ENCODE results near the gene ATG16L2.

ATG16L2 gene

DNA sequence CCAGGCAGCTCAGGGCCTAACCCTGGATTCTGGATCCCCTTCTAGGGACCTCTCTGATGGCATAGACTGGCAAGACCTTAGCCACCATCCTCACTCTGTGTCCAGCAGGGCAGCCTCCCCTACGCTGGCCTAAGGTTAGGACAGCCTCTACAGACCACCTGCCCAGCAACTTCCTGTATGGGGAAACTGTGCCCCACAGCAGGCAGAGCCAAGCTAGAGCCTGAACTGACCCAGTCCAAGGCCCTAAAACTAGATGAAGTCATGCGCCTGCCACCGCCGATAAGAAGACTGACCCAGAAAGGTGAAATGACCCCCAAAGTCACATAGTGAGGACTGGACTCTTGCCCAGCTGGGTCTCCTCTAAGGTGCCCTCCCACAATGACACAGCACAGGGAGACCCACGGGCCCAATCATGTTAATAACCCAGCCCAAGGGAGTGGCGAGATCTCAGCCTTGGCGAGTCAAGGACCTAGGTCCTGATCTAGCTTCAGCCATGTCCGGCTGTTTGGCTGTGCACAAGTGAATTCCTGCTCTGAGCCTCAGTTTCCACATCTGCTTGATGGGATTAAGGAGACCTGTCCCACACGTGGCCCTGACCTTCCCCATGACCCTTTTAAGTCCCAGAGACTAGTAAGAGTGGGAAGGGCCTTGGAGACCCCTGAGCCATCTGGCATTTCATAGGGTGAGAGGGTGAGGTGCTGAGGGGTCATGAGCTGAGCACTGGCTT, 37.9 kb upstream of the ATG16L2 start:
- no peak for DNase-seq (ENCODE audit: low read depth)

DNA sequence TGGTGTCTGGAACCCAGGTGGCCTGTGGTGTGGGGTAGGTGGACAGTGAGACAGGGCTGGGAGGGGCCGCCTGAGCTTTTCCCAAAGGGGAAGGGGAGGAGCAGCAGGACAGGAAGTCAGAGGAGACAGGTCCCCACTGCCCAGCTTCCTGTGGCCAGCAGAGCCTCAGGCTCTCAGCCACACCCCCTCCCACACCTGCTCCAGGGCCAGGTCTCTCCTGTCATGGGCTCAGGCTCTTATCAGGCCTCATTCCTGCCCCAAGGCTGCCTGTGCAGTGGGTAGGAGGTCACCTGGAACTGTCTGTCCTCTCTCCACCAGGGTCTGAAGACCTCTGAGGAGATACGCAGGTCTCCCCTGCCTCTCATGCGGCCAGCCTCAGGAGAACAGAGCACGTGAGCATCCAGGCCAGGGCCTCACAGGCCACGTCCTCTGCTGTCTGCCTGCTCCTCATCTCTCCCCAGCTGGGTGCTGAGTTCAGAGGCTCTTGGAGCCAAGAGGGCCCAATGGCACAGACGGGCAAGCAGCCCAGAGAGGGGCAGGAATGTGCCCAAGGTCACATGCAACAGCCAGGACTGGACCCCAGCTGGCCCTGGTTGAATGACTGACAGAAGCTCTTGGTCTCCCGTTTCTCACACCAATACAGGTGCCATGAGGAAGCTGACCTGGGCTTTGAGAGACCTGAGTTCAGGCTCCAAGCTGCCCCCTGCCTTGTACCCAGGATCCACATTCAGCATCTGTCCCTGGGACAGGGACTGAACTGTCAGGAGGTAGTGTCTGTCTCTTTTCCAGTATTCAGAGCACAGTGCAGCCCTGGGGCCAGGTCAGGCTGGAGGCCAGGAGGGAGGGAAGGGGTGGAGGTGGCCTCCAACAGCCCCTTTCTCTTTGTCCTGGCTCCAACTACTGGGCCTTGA, 37.1 kb upstream of the ATG16L2 start:
- H3K4me3 ChIP-seq (ENCODE audit: low read depth, low read length): no peak overlapping the region
- no peak for DNase-seq (ENCODE audit: low read depth)
- TF ChIP-seq, protein P1, sequence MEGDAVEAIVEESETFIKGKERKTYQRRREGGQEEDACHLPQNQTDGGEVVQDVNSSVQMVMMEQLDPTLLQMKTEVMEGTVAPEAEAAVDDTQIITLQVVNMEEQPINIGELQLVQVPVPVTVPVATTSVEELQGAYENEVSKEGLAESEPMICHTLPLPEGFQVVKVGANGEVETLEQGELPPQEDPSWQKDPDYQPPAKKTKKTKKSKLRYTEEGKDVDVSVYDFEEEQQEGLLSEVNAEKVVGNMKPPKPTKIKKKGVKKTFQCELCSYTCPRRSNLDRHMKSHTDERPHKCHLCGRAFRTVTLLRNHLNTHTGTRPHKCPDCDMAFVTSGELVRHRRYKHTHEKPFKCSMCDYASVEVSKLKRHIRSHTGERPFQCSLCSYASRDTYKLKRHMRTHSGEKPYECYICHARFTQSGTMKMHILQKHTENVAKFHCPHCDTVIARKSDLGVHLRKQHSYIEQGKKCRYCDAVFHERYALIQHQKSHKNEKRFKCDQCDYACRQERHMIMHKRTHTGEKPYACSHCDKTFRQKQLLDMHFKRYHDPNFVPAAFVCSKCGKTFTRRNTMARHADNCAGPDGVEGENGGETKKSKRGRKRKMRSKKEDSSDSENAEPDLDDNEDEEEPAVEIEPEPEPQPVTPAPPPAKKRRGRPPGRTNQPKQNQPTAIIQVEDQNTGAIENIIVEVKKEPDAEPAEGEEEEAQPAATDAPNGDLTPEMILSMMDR (conservative IDR thresholded peaks at IDR 0.05; ENCODE audit: low read depth, low read length): no peak

More for the DNA sequence above, 37.9 kb upstream of the ATG16L2 start:
- no peak overlapping the region for H3K4me3 ChIP-seq (ENCODE audit: low read depth, low read length)
- TF ChIP-seq, protein P1 (conservative IDR thresholded peaks at IDR 0.05; ENCODE audit: low read depth, low read length): no peak

DNA sequence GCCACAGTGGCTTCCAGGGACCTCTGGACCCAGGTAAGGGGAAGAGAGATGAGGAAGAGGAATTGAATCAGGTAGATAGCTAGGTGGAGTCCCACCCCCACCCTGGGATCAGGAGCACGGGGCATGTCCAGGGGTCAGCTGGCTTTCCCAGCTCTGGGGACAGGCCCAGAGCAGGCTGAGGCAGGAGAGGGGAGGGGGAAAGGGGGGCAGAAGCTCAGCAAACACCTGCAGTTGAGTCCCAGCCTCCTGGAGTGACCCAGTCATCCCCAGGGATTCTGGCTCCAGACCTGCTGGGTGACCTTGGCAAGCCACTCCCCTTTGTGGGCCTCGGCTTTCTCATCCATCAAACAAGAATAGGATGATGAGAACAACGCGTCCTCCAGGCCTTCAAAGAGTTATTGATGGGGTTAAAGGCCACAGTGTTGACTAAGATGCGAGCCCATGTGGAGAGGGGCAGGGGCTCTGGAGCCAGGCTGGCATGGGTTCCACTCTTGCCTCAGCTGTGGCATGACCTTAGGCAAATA, 36.4 kb upstream of the ATG16L2 start:
- no peak for DNase-seq (ENCODE audit: low read depth)

DNA sequence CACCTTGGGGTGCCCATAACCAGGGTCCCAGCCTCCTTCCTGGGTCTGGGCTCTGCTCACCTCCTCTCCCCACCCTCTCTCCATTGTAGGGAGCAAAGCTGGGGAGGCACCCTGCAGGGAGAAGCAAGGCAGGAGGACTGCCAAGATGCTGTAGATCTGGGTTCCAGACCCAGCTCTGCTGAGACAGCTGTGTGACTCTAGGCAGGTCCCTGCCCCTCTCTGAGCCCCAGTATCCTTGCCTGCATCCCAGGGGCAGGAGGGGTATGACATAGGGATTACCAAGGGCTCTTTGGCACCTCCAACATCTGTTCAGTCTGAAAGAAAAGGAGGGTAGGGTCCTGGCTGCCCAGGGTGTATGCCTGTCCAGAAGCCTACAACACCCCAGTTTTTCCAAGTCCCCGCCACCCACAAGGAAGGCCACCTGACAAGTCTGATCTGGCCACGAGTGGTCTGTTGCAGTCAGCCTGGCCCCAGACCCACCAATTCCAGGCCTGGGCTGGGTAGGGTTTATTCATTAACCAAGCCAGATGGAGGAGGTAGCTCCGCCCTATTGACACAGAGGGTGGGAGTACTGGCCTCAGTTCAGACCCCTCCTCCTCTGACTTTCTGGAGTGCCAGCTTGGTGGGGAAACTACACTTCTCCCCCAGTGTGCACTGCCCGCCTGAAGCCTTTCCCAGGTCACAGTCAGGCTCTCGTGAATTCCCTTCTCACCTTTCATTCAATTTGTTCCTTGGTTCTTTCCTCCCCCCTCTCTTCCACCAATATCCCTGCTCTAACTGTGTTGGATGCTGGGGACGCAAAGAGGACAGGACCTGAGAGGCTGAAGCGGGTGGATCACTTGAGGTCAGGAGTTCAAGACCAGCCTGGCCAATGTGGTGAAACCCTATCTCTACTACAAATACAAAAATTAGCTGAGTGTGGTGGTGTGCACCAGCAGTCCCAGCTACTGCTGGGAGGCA, 35.4 kb upstream of the ATG16L2 start:
- DNase-seq (ENCODE audit: low read depth): no peak
- TF ChIP-seq, protein P1 (conservative IDR thresholded peaks at IDR 0.05; ENCODE audit: low read depth, low read length): no peak
- no peak overlapping the region for H3K4me3 ChIP-seq (ENCODE audit: low read depth, low read length)

More for the DNA sequence above, 36.4 kb upstream of the ATG16L2 start:
- TF ChIP-seq, protein P1 (conservative IDR thresholded peaks at IDR 0.05; ENCODE audit: low read depth, low read length): no peak
- H3K4me3 ChIP-seq (ENCODE audit: low read depth, low read length): no peak overlapping the region

DNA sequence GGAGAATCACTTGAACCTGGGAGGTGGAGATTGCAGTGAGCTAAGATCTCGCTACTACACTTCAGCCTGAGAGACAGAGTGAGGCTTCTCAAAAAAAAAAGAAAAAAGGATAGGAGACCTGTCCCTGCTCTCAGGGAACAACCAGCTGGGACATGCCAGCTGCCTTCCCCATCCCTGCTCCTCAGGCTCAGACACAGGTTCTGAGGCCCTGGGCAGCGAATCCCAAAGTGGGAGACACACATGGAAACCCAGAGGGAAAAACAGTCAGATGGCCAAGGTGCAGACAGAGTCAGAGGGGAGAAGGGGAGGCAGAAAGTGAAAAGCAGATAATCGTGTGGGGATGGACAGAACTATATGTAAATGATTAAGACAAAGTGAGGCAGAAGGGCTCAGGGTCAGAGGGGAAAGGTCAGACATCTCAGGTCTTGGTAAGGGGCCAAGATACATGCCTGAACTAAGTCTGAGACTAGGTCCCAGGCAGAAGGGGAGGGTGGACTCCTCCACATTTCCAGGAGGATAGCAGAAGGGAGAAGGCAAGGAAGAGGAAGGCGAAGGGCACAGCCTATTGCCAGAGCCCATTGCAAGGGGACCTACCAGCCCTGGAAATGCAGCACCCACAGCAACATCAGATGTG, 34.6 kb upstream of the ATG16L2 start:
- no peak overlapping the region for H3K4me3 ChIP-seq (ENCODE audit: low read depth, low read length)
- DNase-seq (ENCODE audit: low read depth): no peak
- TF ChIP-seq, protein P1 (conservative IDR thresholded peaks at IDR 0.05; ENCODE audit: low read depth, low read length): no peak
